K562 (cell line): Measurements from ENCODE around the gene COL8A2. TPM values are rescaled to one million over a fixed set of nuclear protein-coding genes. Genes with fewer than 3 reads are reported as not detected.

ENCODE experiments used
- ATAC-seq: fragments of 200-7000 bp; cut with Tn5 transposase; 3 replicates; pipeline ENCODE4 v1.9.1; 2020; ENCODE audit warnings: moderate library complexity
- BruUV-seq: library from RNA; stranded (reverse); fragments of 400-500 nt; replicated peaks from 2 replicates; lab custom pipeline; 2021; lab: Mats Ljungman, UMichigan
- CTCF ChIA-PET: fragments of 300-600 bp; formaldehyde crosslinking; extraction: SDS; loops from one replicate; lab custom pipeline; 2021; ENCODE audit warnings: low intra/inter-chr PET ratio; lab: Yijun Ruan, JAX
- POLR2A ChIA-PET: fragments of 300-600, 350-650 bp; sonication (Branson Sonifier 250); formaldehyde crosslinking; extraction: SDS; loops from one replicate; lab custom pipeline; 2021; ENCODE audit warnings: antibody characterized with exemption, inconsistent platforms; lab: Yijun Ruan, JAX
- DNase-seq, 4 experiments: peaks; one replicate each; pipeline versions ENCODE4 v3.0.0 to v3.0.0-alpha.2; 2011 to 2018; ENCODE audit warnings: low spot score in 3 of 4, mixed read lengths in 3 of 4; ENCODE audit errors: extremely low read depth in 1 of 4
- FAIRE-seq: peaks from 2 replicates; lab custom pipeline; 2011; peaks lifted over from hg19 to GRCh38; lab: Jason Lieb, UNC
- H2AFZ ChIP-seq: 2 replicates; pipeline ENCODE4 v1.6.0; 2011; ENCODE audit warnings: low read depth, low read length, control low read depth, inconsistent platforms
- H3K27ac ChIP-seq: fragments of 200-600 bp; 3 replicates; pipeline ENCODE4 v1.8.0; 2011; ENCODE audit warnings: low read depth, mild to moderate bottlenecking, control low read depth, inconsistent platforms, low read length, moderate library complexity, mixed read lengths; ENCODE audit errors: extremely low read depth
- H3K27me3 ChIP-seq, 2 experiments: fragments of 300-600 bp in 1 of 2; 2 replicates in 1 of 2; 3 replicates in 1 of 2; pipeline versions ENCODE4 v1.6.0 to v1.8.0; 2011; ENCODE audit warnings: inconsistent platforms in 2 of 2, low read length in 2 of 2, mild to moderate bottlenecking in 1 of 2, mixed read lengths in 1 of 2, moderate library complexity in 1 of 2; ENCODE audit not compliant: control insufficient read depth in 2 of 2, insufficient read depth in 2 of 2
- H3K36me3 ChIP-seq: fragments of 300-600 bp; 3 replicates; pipeline ENCODE4 v1.8.0; 2011; ENCODE audit warnings: mild to moderate bottlenecking, low read length, inconsistent platforms; ENCODE audit not compliant: control insufficient read depth, insufficient read depth
- H3K4me1 ChIP-seq, 2 experiments: fragments of 200-600 bp in 1 of 2; replicated peaks in 1 of 2; 2 replicates in 1 of 2; 3 replicates in 1 of 2; pipeline versions ENCODE4 v1.5.1 to v1.8.0; 2011; ENCODE audit warnings: inconsistent platforms in 2 of 2, low read length in 2 of 2, mild to moderate bottlenecking in 1 of 2, mixed read lengths in 1 of 2, moderate library complexity in 1 of 2; ENCODE audit not compliant: control insufficient read depth in 2 of 2, insufficient read depth in 2 of 2
- H3K4me2 ChIP-seq: 2 replicates; pipeline ENCODE4 v1.6.1; 2011; ENCODE audit warnings: low read length, control low read depth, inconsistent platforms, mixed read lengths; ENCODE audit not compliant: insufficient read depth
- H3K4me3 ChIP-seq: fragments of 200-600 bp; sonication (generic), shearing (Covaris generic); 2 replicates; pipeline ENCODE4 v1.5.1; 2016; ENCODE audit warnings: control low read depth, inconsistent platforms
- H3K79me2 ChIP-seq: fragments of 200-600 bp; 3 replicates; pipeline ENCODE4 v1.8.0; 2011; ENCODE audit warnings: low read length, inconsistent platforms; ENCODE audit not compliant: control insufficient read depth, insufficient read depth
- H3K9ac ChIP-seq, 2 experiments: 2 replicates each; pipeline versions ENCODE4 v1.6.0 to v1.6.1; 2011; ENCODE audit warnings: low read depth in 2 of 2, low read length in 2 of 2, control low read depth in 1 of 2, inconsistent platforms in 1 of 2, mild to moderate bottlenecking in 1 of 2, mixed read lengths in 1 of 2; ENCODE audit not compliant: insufficient read depth in 1 of 2
- H3K9me1 ChIP-seq: one replicate; pipeline ENCODE4 v1.6.0; 2011; ENCODE audit warnings: inconsistent platforms, mild to moderate bottlenecking, low read length, moderate library complexity; ENCODE audit not compliant: control insufficient read depth, insufficient read depth
- H3K9me3 ChIP-seq: replicated peaks from 2 replicates; pipeline ENCODE4 v1.5.1; 2011; ENCODE audit warnings: low read depth, low read length, inconsistent platforms; ENCODE audit not compliant: control insufficient read depth, insufficient read depth
- H4K20me1 ChIP-seq: replicated peaks from 2 replicates; pipeline ENCODE4 v1.6.1; 2011; ENCODE audit warnings: low read length, inconsistent platforms, mixed read lengths; ENCODE audit not compliant: control insufficient read depth, insufficient read depth
- ATF7 ChIP-seq: fragments of 450-650 bp; IDR thresholded peaks from 2 replicates; pipeline ENCODE4 v1.7.1; 2014; ENCODE audit warnings: mild to moderate bottlenecking, moderate library complexity
- DPF2 ChIP-seq: fragments of 450-650 bp; IDR thresholded peaks from 2 replicates; pipeline ENCODE4 v1.6.1; 2016
- MYNN ChIP-seq, 2 experiments: sonication (generic); formaldehyde crosslinking in 1 of 2; IDR thresholded peaks; 2 replicates each; pipeline versions ENCODE4 v1.5.0 to v1.6.1; 2016 to 2020; ENCODE audit warnings: antibody characterized with exemption in 1 of 2, missing genetic modification reagents in 1 of 2
- NFIC ChIP-seq: fragments of 450-650 bp; IDR thresholded peaks from 2 replicates; pipeline ENCODE4 v1.6.1; 2017; ENCODE audit warnings: mild to moderate bottlenecking, inconsistent platforms
- POLR3A ChIP-seq: IDR thresholded peaks from 2 replicates; pipeline ENCODE4 v1.6.1; 2011; ENCODE audit warnings: borderline replicate concordance, mild to moderate bottlenecking, moderate library complexity; ENCODE audit not compliant: insufficient read length, insufficient read depth; ENCODE audit errors: extremely low read depth
- SIX5 ChIP-seq, 2 experiments: IDR thresholded peaks; 2 replicates each; pipeline ENCODE4 v1.6.1; 2011; ENCODE audit warnings: low read length in 2 of 2, borderline replicate concordance in 1 of 2, low read depth in 1 of 2, mild to moderate bottlenecking in 1 of 2, moderate library complexity in 1 of 2; ENCODE audit not compliant: insufficient read depth in 1 of 2
- SP1 ChIP-seq: sonication (generic); formaldehyde crosslinking; IDR thresholded peaks from 2 replicates; pipeline ENCODE4 v1.8.1; 2022; ENCODE audit warnings: mild to moderate bottlenecking, missing genetic modification reagents
- VEZF1 ChIP-seq: fragments of 200-800 bp; sonication (Bioruptor generic); IDR thresholded peaks from 2 replicates; pipeline ENCODE4 v1.6.1; 2017; ENCODE audit warnings: missing genetic modification characterization, missing compliant biosample characterization
- XRCC5 ChIP-seq: fragments of 200-400 bp; formaldehyde crosslinking; IDR thresholded peaks from 2 replicates; pipeline ENCODE4 v1.6.1; 2017; ENCODE audit warnings: low read depth, mild to moderate bottlenecking, low read length
- ZKSCAN1 ChIP-seq: fragments of 150-350 bp; IDR thresholded peaks from 2 replicates; pipeline ENCODE4 v1.6.1; 2016; ENCODE audit warnings: low read depth, low read length
- ZNF143 ChIP-seq: sonication (generic); formaldehyde crosslinking; IDR thresholded peaks from 2 replicates; pipeline ENCODE4 v1.9.0; 2022; ENCODE audit warnings: mild to moderate bottlenecking, missing genetic modification reagents
- WGBS: fragments of 100-300 bp; shearing (Covaris generic); methylation state at CpG from one replicate; pipeline ENCODE4 v1.1.6; 2016; ENCODE audit warnings: low coverage, mixed read lengths; ENCODE audit not compliant: insufficient coverage; ENCODE audit errors: missing lambda C conversion rate; 5-methylcytosine and 5-hydroxymethylcytosine counted together
- in situ Hi-C: fragments of 300-500 bp; cut with MboI; formaldehyde crosslinking; loops from 4 replicates; pipeline ENCODE4 v1.15.0; 2018; ENCODE audit warnings: inconsistent platforms, mixed read lengths
- intact Hi-C: fragments of 100-400 bp; cut with micrococcal nuclease; formaldehyde crosslinking; loops from 2 replicates; pipeline ENCODE4 v1.14.2; 2022
- polyA plus RNA-seq, 8 experiments: library from polyadenylated mRNA; depleted of rRNA in 4 of 8; stranded (reverse) in 5 of 8; unstranded in 3 of 8; fragments of >200 nt; fragmentation: Nextera tagmentation in 2 of 8; fragmentation: Illumina TruSeq in 1 of 8; extraction: Ambion mirVana in 2 of 8; extraction: Trizol in 1 of 8; gene quantifications; 2 replicates each; pipeline versions ENCODE4 v1.2.1 to v1.2.3, GENCODE V29; 2011 to 2014; ENCODE audit warnings: inconsistent platforms in 1 of 8, missing spikeins in 1 of 8
- total RNA-seq, 7 experiments: library from RNA; depleted of rRNA in 6 of 7; stranded (reverse); fragments of >200 nt in 6 of 7; fragmentation: Illumina TruSeq in 2 of 7; extraction: Trizol in 2 of 7; gene quantifications; 2 replicates each; pipeline versions ENCODE4 v1.2.1 to v1.2.3, GENCODE V29; 2011 to 2021; ENCODE audit warnings: low replicate concordance in 1 of 7
- TF ChIP-seq, protein P1 (sequence below), 2 experiments: fragments of 450-650 bp; IDR thresholded peaks; 2 replicates each; pipeline ENCODE4 v1.6.1; 2018; ENCODE audit warnings: mild to moderate bottlenecking in 2 of 2, low read depth in 1 of 2; ENCODE audit not compliant: partially characterized antibody in 2 of 2
- TF ChIP-seq, protein P2 (sequence below): sonication (generic); formaldehyde crosslinking; IDR thresholded peaks from 2 replicates; pipeline ENCODE4 v1.8.0; 2022; ENCODE audit warnings: mild to moderate bottlenecking, missing genetic modification reagents

Gene COL8A2
- total and polyA plus RNA-seq, 9 of the 15 experiments (the other 6 are each of a cell fraction or from before 2014, with no cell fraction given): 0.03 to 0.14 (median 0.04) TPM; not detected in 5

DNA sequence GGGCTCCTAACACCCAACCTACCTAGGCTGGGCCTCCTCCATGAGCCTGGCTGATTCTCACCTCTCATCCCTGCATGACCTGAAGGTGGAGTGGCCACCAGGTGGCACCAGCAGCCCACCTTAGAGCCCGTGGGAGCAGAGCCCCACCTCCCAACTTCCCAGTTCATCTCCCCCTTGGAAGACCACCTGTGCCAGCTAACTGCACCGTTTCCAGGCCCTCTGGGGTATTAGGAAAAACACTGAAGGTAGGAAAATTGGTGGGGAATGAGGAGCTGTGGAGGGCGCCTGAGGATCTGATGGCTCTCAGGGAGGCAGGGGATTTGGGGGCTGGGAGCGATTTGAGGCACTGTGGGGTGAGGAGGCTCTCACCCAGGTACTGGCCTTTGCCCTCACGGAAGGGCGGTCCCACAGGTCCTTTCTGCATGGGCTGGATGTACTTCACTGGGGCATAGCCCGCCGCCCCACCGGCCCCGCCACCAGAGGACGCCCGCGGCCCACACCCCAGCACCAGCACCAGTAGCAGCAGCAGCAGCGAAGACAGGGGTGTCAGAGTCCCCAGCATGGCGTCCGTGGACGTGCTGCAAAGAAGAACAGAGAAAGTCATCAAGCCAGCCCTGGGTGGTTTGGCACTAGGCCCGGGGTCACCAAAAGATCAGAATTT is 25.2 kb downstream of the COL8A2 start:
- H3K9me1 ChIP-seq: no peaks in the 10 kb centered on the region
- H3K4me2 ChIP-seq: peak overlapping the region; percentile 82
- peak overlapping the region; percentile 20; the same call in 1 of the 2 replicates for H3K4me3 ChIP-seq
- intact Hi-C loops (loop anchor here (1.0 to 2.0 kb wide), 4 partner anchors 34 to 321 kb away; no protein-coding TSS in a partner anchor), in situ Hi-C loops (loop anchor here (5.0 kb wide), 2 partner anchors 187 to 322 kb away; no protein-coding TSS in a partner anchor)
- H3K36me3 ChIP-seq: peaks cover 14% of the 10 kb centered on the region; the same call in 1 of the 3 replicates
- FAIRE-seq (peak; percentile 98), DNase-seq (peak; percentile 87 to 91 (median 88)), ATAC-seq (peak; percentile 96)
- no peaks in the 10 kb centered on the region for H3K79me2 ChIP-seq
- no TSS peak for BruUV-seq
- CTCF ChIA-PET: interaction anchor here (0.5 to 5.7 kb wide), 19 partner anchors 10 to 550 kb away, joined by 3 to 116 read pairs (median 5); partner anchors contain the start of genes ADPRS, MAP7D1 and TRAPPC3
- POLR2A ChIA-PET: no interaction called here
- 0% methylated on average over 17 of the region's 18 CpGs for WGBS
- H3K27ac ChIP-seq: no peak overlapping the region; the same call in 2 of the 3 replicates
- peak overlapping the region; percentile 92 for H2AFZ ChIP-seq
- peaks cover 0 to 36% of the 10 kb centered on the region in 2 experiments; a peak in 3 of 5 replicates for H3K4me1 ChIP-seq
- H3K27me3 ChIP-seq: no peaks in the 10 kb centered on the region
- H3K9ac ChIP-seq: peak overlapping the region; percentile 22 to 49; a peak in 2 of 4 replicates
- no peaks in the 10 kb centered on the region for H4K20me1 ChIP-seq
- H3K9me3 ChIP-seq: no peaks in the 10 kb centered on the region
- TF ChIP-seq, protein P1, sequence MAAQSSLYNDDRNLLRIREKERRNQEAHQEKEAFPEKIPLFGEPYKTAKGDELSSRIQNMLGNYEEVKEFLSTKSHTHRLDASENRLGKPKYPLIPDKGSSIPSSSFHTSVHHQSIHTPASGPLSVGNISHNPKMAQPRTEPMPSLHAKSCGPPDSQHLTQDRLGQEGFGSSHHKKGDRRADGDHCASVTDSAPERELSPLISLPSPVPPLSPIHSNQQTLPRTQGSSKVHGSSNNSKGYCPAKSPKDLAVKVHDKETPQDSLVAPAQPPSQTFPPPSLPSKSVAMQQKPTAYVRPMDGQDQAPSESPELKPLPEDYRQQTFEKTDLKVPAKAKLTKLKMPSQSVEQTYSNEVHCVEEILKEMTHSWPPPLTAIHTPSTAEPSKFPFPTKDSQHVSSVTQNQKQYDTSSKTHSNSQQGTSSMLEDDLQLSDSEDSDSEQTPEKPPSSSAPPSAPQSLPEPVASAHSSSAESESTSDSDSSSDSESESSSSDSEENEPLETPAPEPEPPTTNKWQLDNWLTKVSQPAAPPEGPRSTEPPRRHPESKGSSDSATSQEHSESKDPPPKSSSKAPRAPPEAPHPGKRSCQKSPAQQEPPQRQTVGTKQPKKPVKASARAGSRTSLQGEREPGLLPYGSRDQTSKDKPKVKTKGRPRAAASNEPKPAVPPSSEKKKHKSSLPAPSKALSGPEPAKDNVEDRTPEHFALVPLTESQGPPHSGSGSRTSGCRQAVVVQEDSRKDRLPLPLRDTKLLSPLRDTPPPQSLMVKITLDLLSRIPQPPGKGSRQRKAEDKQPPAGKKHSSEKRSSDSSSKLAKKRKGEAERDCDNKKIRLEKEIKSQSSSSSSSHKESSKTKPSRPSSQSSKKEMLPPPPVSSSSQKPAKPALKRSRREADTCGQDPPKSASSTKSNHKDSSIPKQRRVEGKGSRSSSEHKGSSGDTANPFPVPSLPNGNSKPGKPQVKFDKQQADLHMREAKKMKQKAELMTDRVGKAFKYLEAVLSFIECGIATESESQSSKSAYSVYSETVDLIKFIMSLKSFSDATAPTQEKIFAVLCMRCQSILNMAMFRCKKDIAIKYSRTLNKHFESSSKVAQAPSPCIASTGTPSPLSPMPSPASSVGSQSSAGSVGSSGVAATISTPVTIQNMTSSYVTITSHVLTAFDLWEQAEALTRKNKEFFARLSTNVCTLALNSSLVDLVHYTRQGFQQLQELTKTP (IDR thresholded peaks at IDR 0.05; ENCODE audit: low read depth in 1 of 2, partially characterized antibody in 2 of 2): peak; percentile 64 to 71
- TF ChIP-seq MYNN (IDR thresholded peaks at IDR 0.05) (no peak), MYNN (CRISPR knock-in tag; IDR thresholded peaks at IDR 0.05) (no peak), VEZF1 (CRISPR knock-in tag) (peak; percentile 63), NFIC (peak; percentile 53), POLR3A (no peak), SIX5 (IDR thresholded peaks at IDR 0.05; ENCODE audit: borderline replicate concordance in 1 of 2, insufficient read depth in 1 of 2, low read depth in 1 of 2, low read length in 2 of 2) (no peak), ATF7 (peak; percentile 42; the same call in 1 of the 2 replicates), DPF2 (peak; percentile 65), ZNF143 (CRISPR knock-in tag) (0 out of 2 replicates have a peak, but pooled peaks have one; percentile 25), XRCC5 (peak; percentile 69; the same call in 1 of the 2 replicates), SP1 (CRISPR knock-in tag) (peak; percentile 60; the same call in 1 of the 2 replicates), ZKSCAN1 (0 out of 2 replicates have a peak, but pooled peaks have one; percentile 40)
- TF ChIP-seq, protein P2, sequence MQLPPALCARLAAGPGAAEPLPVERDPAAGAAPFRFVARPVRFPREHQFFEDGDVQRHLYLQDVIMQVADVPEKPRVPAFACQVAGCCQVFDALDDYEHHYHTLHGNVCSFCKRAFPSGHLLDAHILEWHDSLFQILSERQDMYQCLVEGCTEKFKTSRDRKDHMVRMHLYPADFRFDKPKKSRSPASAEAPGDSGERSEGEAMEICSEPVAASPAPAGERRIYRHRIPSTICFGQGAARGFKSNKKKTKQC (CRISPR knock-in tag): peak; percentile 19; the same call in 1 of the 2 replicates
